Hematopoietic multipotent progenitor cell treated with erythropoietin and hydrocortisone succinate and interleukin-3 and kit ligand, for 8 days (in vitro differentiated cells): ENCODE measurements around the gene SNX21.
A peak's percentile ranks its signal among the peaks of the same experiment; 100 is the strongest.
"Not testable (repeated sequence)": the region's sequence is repeated elsewhere in the genome, so short reads cannot be mapped to it uniquely, and the experiment has no call there.

Experiments
- DNase-seq: peaks from one replicate; pipeline ENCODE4 v3.0.0-alpha.2; 2015

SNX21 gene

DNA sequence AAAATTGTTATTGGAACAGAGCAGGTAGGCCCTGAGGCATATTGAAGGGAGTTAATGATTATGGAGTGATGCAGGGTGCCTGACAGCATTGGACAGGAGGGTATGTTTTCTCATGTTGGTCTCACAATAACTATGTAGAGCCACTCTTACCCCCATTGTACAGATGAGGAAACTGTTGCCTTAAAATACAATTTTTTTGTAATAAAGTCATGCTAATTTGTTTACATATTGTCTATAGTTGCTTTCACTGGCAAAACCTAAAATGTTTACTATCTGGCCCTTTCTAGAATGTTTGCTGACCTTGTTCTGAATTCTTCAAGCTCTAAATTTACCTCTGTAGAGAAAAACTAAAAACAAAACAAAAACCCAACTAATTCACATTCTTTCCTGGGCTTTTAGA lies 17.9 kb downstream of the SNX21 start:
- DNase-seq = no peak

DNA sequence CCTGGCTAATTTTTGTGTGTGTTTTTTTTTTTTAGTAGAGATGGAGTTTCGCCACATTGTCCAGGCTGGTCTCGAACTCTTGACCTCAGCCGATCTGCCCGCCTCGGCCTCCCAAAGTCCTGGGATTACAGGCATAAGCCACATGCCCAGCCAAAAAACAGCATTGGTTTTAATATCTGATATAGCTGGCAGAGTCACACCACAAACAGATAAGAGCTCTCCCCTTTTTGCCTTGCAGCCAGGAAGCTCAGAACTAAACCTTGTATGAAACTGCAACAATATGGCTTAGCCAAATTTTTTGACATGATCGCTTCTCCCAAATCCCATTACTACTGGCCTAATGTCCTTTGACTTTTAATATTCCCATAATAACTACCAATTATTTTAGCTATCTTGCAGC lies 18.7 kb downstream of the SNX21 start:
- DNase-seq = peak; percentile 50

DNA sequence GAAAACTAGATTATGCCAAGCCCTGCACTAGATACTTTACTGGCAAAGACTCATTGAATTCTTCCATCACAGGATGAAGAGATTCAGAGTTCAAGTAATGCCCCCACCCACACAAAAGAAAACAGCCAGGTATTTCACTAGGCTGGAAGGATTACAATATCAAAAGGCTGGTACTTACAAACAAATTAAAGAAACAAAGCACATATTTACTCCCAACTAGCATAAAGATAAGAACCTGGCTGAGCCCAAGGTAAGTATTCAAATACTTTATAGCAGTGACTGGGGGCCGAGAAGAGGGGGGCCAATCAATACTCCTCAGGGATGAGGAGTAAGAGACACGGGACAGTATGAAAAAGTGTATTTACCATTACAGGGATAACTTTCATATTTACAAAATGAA lies 19.9 kb downstream of the SNX21 start:
- DNase-seq = no peak

DNA sequence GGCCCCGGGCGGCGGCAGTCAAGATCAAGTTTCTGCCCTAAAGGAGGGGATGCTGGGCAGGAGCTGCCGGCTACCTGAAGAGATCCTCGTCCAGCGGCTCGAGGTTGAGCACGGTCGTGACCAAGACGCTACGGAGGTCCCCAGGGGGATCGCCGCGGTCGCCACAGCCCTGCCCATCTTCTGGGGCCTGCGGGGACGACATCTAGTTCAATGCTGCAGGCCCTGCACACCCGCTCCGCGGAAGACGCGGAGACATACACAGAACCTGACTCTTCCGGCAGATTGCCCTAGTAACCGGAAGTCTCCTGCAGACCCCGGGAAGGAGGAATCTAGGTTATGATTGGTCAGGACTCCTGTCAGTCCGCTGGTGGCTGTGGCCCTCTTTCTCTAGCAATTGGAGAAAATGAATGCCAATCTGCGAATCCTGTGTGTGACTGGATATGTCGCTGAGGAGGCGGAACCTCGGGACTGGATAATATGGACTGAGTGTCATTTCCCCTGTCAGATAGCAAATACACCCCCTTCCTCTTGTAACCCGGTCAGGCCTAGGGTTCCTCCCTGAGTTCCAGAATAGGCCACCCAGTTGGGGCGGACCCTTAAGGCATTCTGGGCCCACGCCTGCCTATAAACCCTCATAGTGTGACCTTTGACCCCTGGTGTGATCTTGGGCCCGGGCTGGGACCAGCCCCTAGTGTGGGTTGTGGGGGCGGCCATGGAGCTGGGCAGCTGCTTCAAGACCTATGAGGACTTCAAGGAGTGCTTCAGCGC lies 23.7 kb downstream of the SNX21 start, which contains the start of the genes ACOT8 and ZSWIM3:
Gene ACOT8, minus strand, starts transcription at position 279 of the 768 bp plus-strand sequence. Its CDS starts 77 bp downstream, at position 202.
Gene ZSWIM3, plus strand, starts transcription at position 501 of the 768 bp plus-strand sequence. Its CDS starts 212 bp downstream, at position 713.
- peak; percentile 100 for DNase-seq

DNA sequence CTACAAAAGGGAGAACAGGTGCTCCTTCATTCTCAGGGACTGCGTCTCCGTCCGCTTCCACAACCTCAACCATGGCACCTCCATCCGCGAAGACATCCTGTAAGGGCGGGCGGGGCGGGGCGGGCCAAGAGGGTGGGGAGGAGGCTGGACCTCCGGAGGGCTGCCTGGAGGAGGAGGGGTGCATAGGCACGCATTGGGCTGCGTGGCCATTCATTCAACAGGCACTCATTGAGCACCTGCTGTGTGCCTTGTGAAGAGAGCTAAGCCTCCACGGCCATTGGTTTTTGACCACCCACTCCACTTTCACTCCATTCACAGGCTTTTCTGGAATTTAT lies 24.2 kb downstream of the SNX21 start:
- DNase-seq = no peak

DNA sequence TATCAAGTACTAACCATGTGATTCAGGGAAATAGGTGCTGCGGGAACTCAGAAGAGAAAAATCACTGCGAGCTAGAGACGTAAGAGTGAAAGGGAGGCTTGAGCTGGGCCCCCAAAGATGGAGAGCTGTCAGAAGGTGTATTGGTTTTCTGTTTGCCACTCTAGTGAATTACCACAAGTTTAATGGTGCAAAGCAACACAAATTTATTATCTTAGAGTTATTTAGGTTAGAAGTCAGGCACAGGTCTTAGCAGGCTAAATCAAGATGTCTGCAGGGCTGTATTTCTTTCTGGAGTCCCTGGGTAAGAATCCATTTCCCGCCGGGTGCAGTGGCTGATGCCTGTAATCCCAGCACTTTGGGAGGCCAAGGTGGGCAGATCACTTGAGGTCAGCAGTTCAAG lies 26.3 kb downstream of the SNX21 start:
- DNase-seq = no peak

DNA sequence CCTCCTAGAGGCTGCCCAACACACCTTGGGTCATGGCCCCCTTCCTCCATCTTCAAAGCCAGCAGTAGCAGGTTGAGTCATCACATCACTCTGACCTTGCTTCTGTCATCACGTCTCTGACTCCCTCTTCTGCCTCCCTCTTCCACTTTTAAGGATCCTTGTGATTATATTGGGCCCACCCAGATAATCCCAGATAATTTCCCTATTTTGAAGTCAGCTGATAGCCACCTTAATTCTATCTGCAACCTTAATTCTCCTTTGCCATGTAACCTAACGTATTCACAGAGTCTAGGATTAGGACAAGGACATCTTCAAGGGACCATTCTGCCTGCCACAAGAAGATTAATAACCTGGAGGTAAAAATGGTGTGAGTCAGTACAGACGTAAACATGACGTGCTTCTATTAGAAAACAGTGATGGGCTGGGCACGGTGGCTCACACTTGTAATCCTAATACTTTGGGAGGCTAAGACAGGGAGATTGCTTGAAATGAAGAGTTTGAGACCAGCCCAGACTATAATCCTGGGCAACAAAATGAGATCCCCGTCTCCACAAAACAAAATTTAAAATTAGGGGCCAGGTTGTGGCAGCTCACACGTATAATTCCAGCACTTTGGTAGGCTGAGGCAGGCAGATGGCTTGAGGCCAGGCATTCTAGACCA lies 27.1 kb downstream of the SNX21 start:
- DNase-seq = no peak

DNA sequence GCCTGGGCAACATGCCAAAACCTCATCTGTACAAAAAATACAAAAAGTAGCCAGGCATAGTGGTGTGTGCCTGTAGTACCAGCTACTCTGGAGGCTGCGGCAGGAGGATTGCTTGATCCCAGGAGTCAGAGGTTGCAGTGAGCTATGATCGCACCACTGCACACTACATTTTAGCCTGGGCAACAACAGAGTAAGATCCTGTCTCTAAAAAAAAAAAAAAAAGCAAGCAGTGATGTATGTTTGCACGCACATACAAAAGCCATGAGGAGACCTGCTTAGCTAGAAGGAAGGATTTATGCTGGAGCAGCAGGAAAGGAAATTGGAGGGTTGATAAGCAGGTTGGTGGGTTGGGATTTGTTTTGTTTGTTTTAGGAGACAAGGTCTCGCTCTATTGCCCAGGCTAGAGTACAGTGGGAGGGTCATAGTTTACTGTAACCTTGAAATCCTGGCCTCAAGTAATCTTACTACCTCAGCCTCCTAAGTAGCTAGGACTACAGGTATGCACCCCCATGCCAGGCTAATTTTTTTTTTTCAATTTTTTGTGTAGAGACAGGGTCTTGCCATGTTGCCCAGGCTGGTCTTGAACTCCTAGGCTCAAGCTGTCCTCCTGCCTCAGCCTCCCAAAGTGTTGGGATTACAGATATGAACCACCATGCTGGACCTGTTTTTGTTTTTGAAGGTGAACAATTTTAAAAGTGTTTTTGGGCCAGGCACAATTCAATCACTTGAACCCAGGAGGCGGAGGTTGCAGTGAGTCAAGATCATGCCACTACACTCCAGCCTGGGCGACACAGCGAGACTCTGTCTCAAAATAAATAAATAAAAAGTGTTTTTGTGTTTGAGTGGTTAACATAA lies 27.8 kb downstream of the SNX21 start:
- peak; percentile 78 for DNase-seq

DNA sequence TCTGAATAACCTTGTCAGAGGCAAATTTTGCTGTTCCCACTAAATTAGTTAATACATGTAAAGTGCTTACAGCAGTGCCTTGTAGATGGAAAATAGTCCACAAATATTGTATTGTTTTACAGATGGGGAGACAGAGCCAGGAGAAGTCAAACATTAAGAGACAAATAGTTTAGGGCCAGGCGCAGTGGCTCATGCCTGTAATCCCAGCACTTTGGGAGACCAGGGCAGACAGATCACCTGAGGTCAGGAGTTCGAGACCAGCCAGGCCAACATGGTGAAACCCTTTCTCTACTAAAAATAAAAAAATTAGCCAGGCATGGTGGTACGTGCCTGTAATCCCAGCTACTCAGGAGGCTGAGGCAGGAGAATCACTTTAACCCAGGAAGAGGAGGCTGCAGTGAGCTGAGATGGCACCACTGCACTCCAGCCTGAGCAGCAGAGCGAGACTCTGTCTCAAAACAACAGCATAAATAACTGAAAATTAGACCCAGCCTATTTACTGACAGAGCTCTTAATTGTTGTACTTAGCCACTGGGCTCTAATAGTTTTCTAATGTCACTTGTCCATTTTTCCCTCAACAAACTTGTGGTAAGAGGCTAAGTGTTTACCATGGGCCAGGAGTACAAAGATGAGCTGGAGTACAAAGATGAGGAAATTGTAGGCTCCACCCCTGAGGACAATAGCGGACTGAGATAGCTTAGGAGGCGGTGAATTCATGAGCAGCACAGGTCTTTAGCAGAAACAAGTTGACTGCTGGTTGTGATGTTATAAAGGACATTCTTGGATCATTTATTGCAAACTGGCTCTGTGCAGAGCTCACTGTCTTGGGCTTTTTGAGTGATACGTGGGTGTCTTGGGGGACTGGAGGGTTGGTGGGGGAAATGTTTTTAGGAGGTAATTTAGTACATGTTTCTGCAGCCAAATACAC lies 30.2 kb downstream of the SNX21 start:
- no peak for DNase-seq

DNA sequence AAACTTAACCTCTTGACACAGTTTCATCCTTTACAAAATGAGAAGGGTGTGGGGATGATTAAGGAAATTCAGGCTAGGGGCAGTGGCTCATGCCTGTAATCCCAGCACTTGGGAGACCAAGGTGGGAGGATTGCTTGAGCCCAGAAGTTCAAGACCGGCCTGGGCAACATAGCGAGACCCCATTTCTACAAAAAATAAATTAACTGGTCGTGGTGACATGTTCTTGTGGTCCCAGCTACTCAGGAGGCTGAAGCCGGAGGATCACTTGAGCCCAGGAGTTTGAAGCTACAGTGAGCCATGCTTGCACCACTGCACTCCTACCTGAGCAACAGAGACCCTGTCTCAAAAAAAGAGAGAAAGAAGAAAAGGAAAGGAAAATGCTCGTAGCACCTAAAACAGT lies 32.9 kb downstream of the SNX21 start:
- DNase-seq = no peak

DNA sequence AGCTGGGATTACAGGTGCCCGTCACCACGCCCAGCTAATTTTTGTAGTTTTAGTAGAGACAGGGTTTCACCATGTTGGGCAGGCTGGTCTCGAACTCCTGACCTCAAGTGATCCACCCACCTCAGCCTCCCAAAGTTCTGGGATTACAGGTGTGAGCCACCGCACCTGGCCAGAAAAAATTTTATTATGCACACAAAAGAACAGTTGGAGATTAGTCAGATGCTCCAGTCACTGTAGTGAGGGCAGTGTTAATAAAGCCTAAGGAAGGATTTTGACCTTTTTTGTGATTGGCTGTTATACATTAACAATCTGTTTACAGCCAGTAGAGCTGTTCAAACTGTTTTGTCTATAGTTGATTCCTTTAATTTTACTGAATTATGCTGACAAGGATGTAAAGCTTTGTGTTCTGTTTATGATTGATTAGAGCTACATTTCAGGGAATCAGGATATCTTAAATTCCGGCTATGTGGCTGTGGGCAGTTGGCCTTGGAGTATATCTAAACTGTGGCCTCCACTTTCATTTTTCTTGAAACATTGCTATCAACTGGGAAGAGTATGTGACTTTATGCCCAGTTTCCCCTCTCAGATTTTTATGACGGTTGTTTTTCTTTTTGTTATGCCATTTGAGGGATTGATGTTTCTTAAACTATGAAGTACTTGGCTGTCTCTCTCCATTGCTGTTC lies 33.7 kb downstream of the SNX21 start:
- no peak for DNase-seq

DNA sequence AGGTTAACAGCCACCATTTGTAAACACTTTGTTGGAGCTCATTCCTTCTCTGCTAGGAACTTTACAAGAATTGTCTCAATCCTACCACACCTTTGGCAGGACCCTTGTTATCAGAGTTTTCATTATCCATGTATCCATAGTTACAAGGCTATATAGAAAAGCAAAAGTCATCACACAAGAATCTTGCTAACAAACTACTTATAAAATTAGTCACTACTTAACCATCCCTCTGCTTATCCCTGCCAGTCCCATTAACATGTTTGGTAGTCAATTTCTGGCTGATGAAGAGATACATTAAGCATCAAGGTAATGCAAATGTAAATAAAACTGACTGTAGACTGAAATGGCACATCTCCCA lies 34.2 kb downstream of the SNX21 start:
- DNase-seq = no peak

DNA sequence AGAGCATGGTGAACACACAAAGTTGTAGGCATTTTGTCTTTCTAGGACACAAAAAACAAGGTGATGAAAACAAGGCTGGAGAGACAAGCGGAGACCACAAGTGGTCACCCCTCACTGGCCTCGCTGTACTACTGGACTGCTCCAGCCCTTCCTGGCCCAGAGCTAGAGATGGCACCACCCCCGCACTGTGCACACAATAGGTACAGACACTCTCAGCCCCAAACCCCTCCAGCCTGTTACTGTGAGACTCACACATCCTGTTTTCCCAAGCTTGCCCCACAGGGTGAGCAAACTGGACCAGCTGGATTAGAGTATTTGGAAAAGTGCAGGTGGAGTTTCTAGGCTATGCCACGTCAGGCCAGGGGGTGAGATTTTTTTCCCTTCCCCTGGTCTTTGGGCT lies 39.0 kb downstream of the SNX21 start:
- DNase-seq = no peak

DNA sequence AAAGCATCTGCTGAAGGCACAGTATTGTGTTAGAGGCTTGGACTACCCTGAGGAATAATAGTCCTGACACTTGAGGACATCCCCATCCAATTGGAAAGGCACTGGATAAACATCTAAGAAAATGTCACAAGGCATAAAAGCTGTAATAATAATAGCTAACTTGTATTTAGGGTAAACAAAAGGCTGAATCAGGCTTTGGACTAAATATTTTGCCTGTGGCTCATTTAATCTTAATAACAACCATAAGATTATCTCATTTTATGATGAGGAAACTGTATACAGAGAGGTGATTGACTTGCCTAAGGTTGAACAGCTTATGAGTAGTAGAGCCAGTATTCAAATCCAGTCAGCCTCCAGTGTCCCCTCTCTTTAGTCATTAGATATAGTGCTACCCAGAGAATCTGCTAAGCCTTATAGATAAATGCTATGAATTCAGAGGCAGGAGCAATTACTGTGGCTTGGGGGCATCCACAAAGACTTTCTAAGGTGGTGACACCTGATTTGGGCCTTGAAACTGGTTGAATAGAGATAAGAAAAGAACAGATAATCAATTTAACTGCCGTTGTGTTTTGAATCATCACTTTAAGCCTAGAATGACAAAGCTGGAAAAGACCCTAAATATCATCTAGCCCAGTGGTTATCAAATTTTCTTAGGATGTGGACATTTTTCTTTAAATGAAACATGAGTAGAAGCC lies 40.0 kb downstream of the SNX21 start:
- DNase-seq = peak; percentile 61

DNA sequence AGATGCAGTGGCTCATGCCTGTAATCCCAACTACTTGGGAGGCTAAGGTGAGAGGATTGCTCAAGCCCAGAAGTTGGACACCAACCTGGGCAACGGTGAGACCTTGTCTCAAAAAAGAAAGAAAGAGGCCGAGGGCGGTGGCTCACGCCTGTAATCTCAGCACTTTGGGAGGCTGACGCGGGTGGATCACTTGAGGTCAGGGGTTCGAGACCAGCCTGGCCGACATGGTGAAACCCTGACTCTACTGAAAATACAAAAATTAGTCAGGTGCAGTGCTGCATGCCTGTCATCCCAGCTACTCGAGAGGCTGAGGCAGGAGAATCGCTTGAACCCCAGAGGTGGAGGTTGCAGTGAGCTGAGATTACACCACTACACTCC lies 40.5 kb downstream of the SNX21 start:
- not testable (repeated sequence) for DNase-seq

DNA sequence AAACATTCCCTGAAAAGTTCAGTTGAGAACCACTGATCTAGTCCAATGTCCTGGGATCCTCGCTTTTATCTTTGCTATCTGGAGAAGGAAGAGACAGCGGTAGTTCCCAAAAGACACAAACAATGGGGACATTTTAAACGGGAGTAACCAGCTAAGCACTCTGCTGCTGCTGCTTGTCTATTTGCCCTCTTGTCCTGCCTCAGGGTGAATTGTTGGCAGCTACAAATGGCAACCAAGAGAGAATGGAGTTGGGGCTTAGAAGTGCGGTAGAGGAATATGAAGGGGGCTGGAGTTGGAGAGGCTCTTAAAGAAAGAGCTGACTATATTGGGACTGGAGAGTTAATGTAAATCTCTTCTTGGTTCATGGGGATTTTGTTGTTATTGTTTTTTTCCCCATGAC lies 41.0 kb downstream of the SNX21 start:
- no peak for DNase-seq

DNA sequence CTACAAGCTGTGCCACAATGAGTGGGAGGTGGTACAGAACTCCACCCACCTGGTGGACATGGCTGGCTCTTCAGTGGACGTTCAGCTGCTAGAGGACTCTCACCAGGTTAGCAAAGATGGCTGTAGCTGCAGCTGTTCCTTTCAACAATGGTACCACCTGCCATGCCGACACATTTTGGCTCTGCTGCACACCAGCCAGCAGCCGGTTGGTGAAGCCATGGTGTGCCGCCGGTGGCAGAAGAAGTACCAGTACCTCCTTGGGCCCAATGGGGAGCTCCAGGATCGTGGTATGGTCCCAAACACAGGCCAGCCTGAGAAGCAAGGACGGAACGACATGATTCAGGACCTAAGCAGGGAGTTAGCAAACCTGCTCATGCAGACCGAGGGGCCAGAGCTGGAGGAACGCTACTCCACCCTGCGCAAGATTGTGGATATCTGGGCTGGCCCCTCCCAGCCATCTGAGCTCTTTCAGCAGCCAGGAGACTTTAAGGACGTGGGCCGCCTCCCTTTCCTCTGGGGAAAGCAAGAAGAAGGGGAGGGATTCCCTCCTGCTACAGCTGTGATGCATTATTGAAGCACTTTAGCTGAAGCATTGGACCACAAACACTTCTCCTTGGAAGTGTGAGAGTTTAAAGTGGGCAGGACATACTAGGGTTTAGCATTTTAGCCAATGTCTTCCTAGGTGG lies 44.6 kb downstream of the SNX21 start:
- DNase-seq = peak; percentile 80

DNA sequence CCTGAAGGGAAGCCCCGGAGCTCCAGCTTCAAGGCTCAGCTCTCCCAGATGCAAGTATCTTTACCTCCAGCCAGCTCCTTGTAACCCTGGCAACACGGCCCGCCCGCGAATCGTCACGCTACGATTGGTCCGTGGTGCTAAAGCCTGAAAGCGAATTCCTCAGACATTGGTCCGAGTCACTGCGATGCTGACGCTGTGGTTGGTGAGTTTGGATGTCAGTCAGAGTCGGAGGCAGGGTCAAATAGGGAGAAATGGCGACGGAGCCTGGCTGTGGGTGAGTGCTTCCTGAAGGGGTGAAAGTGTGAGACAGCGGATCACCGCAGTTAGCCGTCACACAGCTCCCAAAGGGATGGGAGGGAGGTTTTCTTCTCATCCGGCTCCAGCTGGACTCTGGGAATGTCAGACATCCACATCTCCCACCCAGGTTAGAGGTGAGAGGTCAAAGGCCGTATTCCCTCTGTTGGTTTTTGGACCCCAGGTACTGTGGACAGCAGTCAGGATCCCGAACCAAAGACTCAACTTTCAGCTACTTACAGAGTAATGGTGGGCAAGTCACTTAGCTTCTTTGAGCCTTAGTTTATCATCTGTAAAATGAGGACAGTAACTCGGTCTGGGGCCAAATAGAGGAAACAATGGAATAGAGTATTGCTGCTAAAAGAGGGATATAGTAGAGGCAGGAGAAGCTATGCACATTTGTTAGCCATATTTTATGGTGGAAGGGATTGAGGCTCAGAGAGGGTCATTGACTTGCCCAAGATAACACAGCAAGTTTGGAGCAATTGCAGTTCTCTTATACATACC lies 47.6 kb downstream of the SNX21 start, which contains the start of gene ZSWIM1:
Gene ZSWIM1, plus strand, starts transcription at position 240 of the 801 bp plus-strand sequence. CDS start 1,366 bp downstream, outside the sequence.
- peak; percentile 99 for DNase-seq

DNA sequence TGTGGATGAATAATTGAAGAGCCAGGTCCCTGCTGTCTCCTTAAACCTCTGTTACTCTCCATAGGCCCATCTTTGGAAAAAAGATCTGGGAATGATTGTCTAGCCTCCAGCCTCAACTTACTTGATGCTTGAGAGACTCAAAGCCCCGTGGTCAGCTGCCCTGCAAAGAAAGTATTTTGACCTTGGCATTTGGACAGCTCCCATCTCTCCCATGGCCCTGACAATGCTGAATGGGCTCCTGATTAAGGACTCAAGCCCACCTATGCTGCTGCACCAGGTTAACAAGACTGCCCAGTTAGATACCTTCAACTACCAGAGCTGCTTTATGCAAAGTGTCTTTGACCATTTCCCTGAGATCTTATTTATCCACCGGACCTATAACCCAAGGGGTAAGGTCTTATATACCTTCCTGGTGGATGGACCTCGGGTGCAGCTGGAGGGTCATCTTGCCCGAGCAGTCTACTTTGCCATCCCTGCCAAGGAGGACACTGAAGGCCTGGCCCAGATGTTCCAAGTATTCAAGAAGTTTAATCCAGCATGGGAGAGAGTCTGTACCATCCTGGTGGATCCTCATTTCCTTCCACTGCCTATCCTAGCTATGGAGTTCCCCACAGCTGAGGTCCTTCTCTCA lies 49.0 kb downstream of the SNX21 start:
- DNase-seq = no peak
